IMR-90 (cell line): ENCODE measurements around the gene TULP4. TPM values are rescaled to one million over a fixed set of nuclear protein-coding genes. Genes with fewer than 3 reads are reported as not detected.

Experiments
- ATAC-seq: fragments of 200-7000 bp; cut with Tn5 transposase; 2 replicates; pipeline ENCODE4 v1.9.1; 2020; ENCODE audit warnings: low read depth, mild to moderate bottlenecking, moderate library complexity
- BruUV-seq: library from RNA; stranded (reverse); fragments of 400-500 nt; replicated peaks from 2 replicates; lab custom pipeline; 2021; lab: Mats Ljungman, UMichigan
- CTCF ChIA-PET: fragments of 300-600 bp; formaldehyde crosslinking; extraction: SDS; loops from one replicate; lab custom pipeline; 2021; ENCODE audit warnings: antibody characterized with exemption; lab: Yijun Ruan, JAX
- POLR2A ChIA-PET: fragments of 300-600 bp; sonication (Branson Sonifier 250); formaldehyde crosslinking; loops from one replicate; lab custom pipeline; 2022; ENCODE audit warnings: antibody characterized with exemption; ENCODE audit not compliant: unreplicated experiment; lab: Charles Lee
- DNase-seq: peaks from one replicate; pipeline ENCODE4 v3.0.0; 2013
- H2AFZ ChIP-seq: replicated peaks from 2 replicates; pipeline ENCODE3; 2013; ENCODE audit warnings: low read length, mild to moderate bottlenecking; ENCODE audit not compliant: poor library complexity
- H2AK5ac ChIP-seq: 2 replicates; pipeline ENCODE4 v1.6.1; 2013; ENCODE audit warnings: low read depth, low read length, inconsistent platforms
- H2AK9ac ChIP-seq: replicated peaks from 2 replicates; pipeline ENCODE3; 2013; ENCODE audit warnings: mild to moderate bottlenecking, low read depth, low read length, moderate library complexity; ENCODE audit not compliant: poor library complexity
- H2BK120ac ChIP-seq: 2 replicates; pipeline ENCODE4 v1.6.1; 2013; ENCODE audit warnings: low read depth, low read length, inconsistent platforms
- H2BK15ac ChIP-seq: 3 replicates; pipeline ENCODE4 v1.6.1; 2013; ENCODE audit warnings: low read depth, low read length, inconsistent platforms
- H2BK20ac ChIP-seq: 2 replicates; pipeline ENCODE4 v1.6.1; 2013; ENCODE audit warnings: low read depth, mild to moderate bottlenecking, inconsistent platforms, low read length, moderate library complexity
- H2BK5ac ChIP-seq: 2 replicates; pipeline ENCODE4 v1.6.1; 2013; ENCODE audit warnings: mild to moderate bottlenecking, low read depth, low read length, inconsistent platforms; ENCODE audit not compliant: poor library complexity, severe bottlenecking
- H3K14ac ChIP-seq: replicated peaks from 2 replicates; pipeline ENCODE4 v1.6.1; 2013; ENCODE audit warnings: low read depth, low read length, inconsistent platforms
- H3K18ac ChIP-seq: 2 replicates; pipeline ENCODE4 v1.6.1; 2013; ENCODE audit warnings: low read depth, low read length, control low read depth
- H3K23ac ChIP-seq: 2 replicates; pipeline ENCODE4 v1.6.1; 2013; ENCODE audit warnings: low read depth, low read length, inconsistent platforms
- H3K27ac ChIP-seq: 2 replicates; pipeline ENCODE4 v1.5.1; 2013; ENCODE audit warnings: mild to moderate bottlenecking, control low read depth, low read length; ENCODE audit not compliant: insufficient read depth
- H3K27me3 ChIP-seq: 2 replicates; pipeline ENCODE4 v1.6.1; 2013; ENCODE audit warnings: low read length; ENCODE audit not compliant: control insufficient read depth, insufficient read depth
- H3K36me3 ChIP-seq: 2 replicates; pipeline ENCODE4 v1.6.1; 2013; ENCODE audit warnings: low read length, mixed read lengths; ENCODE audit not compliant: control insufficient read depth, insufficient read depth
- H3K4ac ChIP-seq: 2 replicates; pipeline ENCODE4 v1.6.1; 2013; ENCODE audit warnings: low read depth, low read length, inconsistent platforms
- H3K4me1 ChIP-seq: 2 replicates; pipeline ENCODE4 v1.6.1; 2013; ENCODE audit warnings: low read length, mixed read lengths; ENCODE audit not compliant: control insufficient read depth, insufficient read depth
- H3K4me2 ChIP-seq: 2 replicates; pipeline ENCODE4 v1.6.1; 2013; ENCODE audit warnings: low read depth, mild to moderate bottlenecking, control low read depth, low read length, moderate library complexity
- H3K4me3 ChIP-seq: 2 replicates; pipeline ENCODE4 v1.5.1; 2013; ENCODE audit warnings: low read depth, mild to moderate bottlenecking, control low read depth, low read length, moderate library complexity; ENCODE audit not compliant: insufficient read depth
- H3K56ac ChIP-seq: 2 replicates; pipeline ENCODE4 v1.6.1; 2013; ENCODE audit warnings: low read length, inconsistent platforms; ENCODE audit not compliant: insufficient read depth; ENCODE audit errors: extremely low read depth
- H3K79me1 ChIP-seq, 2 experiments: 2 replicates each; pipeline ENCODE4 v1.6.1; 2013; ENCODE audit warnings: low read length in 2 of 2, inconsistent platforms in 1 of 2, low read depth in 1 of 2
- H3K9ac ChIP-seq: 2 replicates; pipeline ENCODE4 v1.6.1; 2013; ENCODE audit warnings: low read depth, low read length, control low read depth
- H3K9me1 ChIP-seq: 2 replicates; pipeline ENCODE4 v1.6.1; 2013; ENCODE audit warnings: low read length, inconsistent platforms; ENCODE audit not compliant: insufficient read depth
- H3K9me3 ChIP-seq: 2 replicates; pipeline ENCODE4 v1.6.1; 2013; ENCODE audit warnings: low read length; ENCODE audit not compliant: control insufficient read depth, insufficient read depth
- H4K20me1 ChIP-seq: 2 replicates; pipeline ENCODE4 v1.6.1; 2013; ENCODE audit warnings: low read length, inconsistent platforms; ENCODE audit not compliant: insufficient read depth
- H4K5ac ChIP-seq: 2 replicates; pipeline ENCODE4 v1.6.1; 2013; ENCODE audit warnings: mild to moderate bottlenecking, low read depth, low read length, control low read depth
- H4K8ac ChIP-seq, 2 experiments: 2 replicates each; pipeline ENCODE4 v1.6.1; 2013; ENCODE audit warnings: low read depth in 2 of 2, low read length in 2 of 2, control low read depth in 1 of 2, inconsistent platforms in 1 of 2
- H4K91ac ChIP-seq: 2 replicates; pipeline ENCODE4 v1.6.1; 2013; ENCODE audit warnings: low read depth, low read length, inconsistent platforms; ENCODE audit not compliant: insufficient read depth
- BHLHE40 ChIP-seq: fragments of 150-350 bp; IDR thresholded peaks from 2 replicates; pipeline ENCODE4 v1.6.1; 2016; ENCODE audit warnings: mild to moderate bottlenecking, low read depth, low read length
- CTCF ChIP-seq: conservative IDR thresholded peaks from 2 replicates; pipeline ENCODE4 v1.5.1; 2012; ENCODE audit warnings: mild to moderate bottlenecking, low read depth, low read length, improper control_type of control experiment
- MAFK ChIP-seq: IDR thresholded peaks from 2 replicates; pipeline ENCODE4 v1.6.1; 2012; ENCODE audit warnings: low read depth, low read length, improper control_type of control experiment
- MXI1 ChIP-seq: IDR thresholded peaks from 2 replicates; pipeline ENCODE4 v1.6.1; 2012; ENCODE audit warnings: low read depth, mild to moderate bottlenecking, low read length, moderate library complexity, borderline replicate concordance
- RAD21 ChIP-seq: IDR thresholded peaks from 2 replicates; pipeline ENCODE4 v1.6.1; 2012; ENCODE audit warnings: low read length, improper control_type of control experiment
- SMC3 ChIP-seq: fragments of 150-350 bp; IDR thresholded peaks from 2 replicates; pipeline ENCODE4 v1.6.1; 2016; ENCODE audit warnings: low read depth, mild to moderate bottlenecking, antibody characterized with exemption, low read length, moderate library complexity
- WGBS, 2 experiments: methylation state at CpG; one replicate each; pipeline versions ENCODE4 v1.1.5 to v1.1.7; 2013; ENCODE audit warnings: missing lambda C conversion rate in 2 of 2; ENCODE audit not compliant: insufficient read length in 1 of 2; ENCODE audit errors: extremely low coverage in 2 of 2; 5-methylcytosine and 5-hydroxymethylcytosine counted together
- dilution Hi-C: fragments of 300-500 bp; cut with HindIII; formaldehyde crosslinking; loops from one replicate; pipeline ENCODE4 v1.14.3; 2018; ENCODE audit warnings: low sequenced_read_pairs; ENCODE audit not compliant: unreplicated experiment
- in situ Hi-C: fragments of 300-500 bp; cut with MboI; formaldehyde crosslinking; loops from 3 replicates; pipeline ENCODE4 v1.14.3; 2019; ENCODE audit warnings: low sequenced_read_pairs, inconsistent platforms, mixed read lengths
- intact Hi-C: fragments of 100-400 bp; cut with micrococcal nuclease; formaldehyde crosslinking; loops from 2 replicates; pipeline ENCODE4 v1.10.0; 2022
- polyA plus RNA-seq, 3 experiments: library from polyadenylated mRNA; depleted of rRNA; stranded (reverse); fragments of >200 nt; gene quantifications; 2 replicates each; pipeline ENCODE4 v1.2.3, GENCODE V29; 2012; ENCODE audit warnings: low replicate concordance in 1 of 3
- total RNA-seq: library from RNA; depleted of rRNA; stranded (reverse); fragments of >200 nt; gene quantifications from 2 replicates; pipeline ENCODE4 v1.2.3, GENCODE V29; 2012
- TF ChIP-seq, protein P1 (sequence below): fragments of 150-350 bp; IDR thresholded peaks from 2 replicates; pipeline ENCODE4 v1.6.1; 2016; ENCODE audit warnings: low read depth, mild to moderate bottlenecking, low read length, moderate library complexity, borderline replicate concordance

Gene TULP4
- total and polyA plus RNA-seq, 2 of the 4 experiments (the other 2 are of a cell fraction), result 8.1 to 30.6 TPM

DNA sequence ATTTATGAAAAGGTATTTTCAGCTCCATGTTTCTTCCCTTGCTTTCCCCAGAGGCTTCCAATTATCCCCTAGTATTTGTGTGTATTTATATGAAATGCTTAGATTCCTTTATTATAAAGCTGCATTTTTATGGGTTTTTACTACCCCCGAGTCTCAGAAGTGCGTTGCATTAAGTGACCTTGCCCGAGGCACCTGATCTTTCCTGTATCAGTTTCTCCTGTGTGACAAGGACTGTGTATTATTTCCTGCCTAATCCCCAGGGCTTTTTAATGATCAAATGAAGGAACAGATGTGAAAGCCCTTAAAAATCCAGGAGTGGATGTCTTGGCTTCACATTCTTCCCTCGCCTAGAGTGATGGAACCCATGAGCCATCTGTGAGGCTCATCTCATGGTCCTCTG lies 118.8 kb downstream of the TULP4 start:
- ChIA-PET CTCF (no interaction called here), POLR2A (no interaction called here)
- H2AFZ ChIP-seq, result no peak overlapping the region
- no peak overlapping the region for H4K91ac ChIP-seq
- H3K14ac ChIP-seq, result no peak overlapping the region
- H4K8ac ChIP-seq, result no peak overlapping the region
- BruUV-seq, result no TSS peak
- H3K36me3 ChIP-seq, result peaks cover 10% of the 10 kb centered on the region
- no peak overlapping the region for H2AK9ac ChIP-seq
- no peak overlapping the region for H3K27ac ChIP-seq
- no peaks in the 10 kb centered on the region; the same call in 1 of the 2 replicates for H3K4me1 ChIP-seq
- no peak for TF ChIP-seq BHLHE40
- no peak for TF ChIP-seq SMC3
- TF ChIP-seq MAFK, result no peak
- TF ChIP-seq MXI1, result no peak
- no peak for TF ChIP-seq CTCF
- TF ChIP-seq, protein P1, sequence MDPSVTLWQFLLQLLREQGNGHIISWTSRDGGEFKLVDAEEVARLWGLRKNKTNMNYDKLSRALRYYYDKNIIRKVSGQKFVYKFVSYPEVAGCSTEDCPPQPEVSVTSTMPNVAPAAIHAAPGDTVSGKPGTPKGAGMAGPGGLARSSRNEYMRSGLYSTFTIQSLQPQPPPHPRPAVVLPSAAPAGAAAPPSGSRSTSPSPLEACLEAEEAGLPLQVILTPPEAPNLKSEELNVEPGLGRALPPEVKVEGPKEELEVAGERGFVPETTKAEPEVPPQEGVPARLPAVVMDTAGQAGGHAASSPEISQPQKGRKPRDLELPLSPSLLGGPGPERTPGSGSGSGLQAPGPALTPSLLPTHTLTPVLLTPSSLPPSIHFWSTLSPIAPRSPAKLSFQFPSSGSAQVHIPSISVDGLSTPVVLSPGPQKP, result no peak
- TF ChIP-seq RAD21, result no peak
- no peak overlapping the region for H3K18ac ChIP-seq
- H2BK15ac ChIP-seq, result no peak overlapping the region
- H3K9me1 ChIP-seq, result peaks cover 13% of the 10 kb centered on the region; the same call in 1 of the 2 replicates
- no peak overlapping the region for H3K56ac ChIP-seq
- H4K20me1 ChIP-seq, result no peaks in the 10 kb centered on the region
- no peak overlapping the region for H3K4me3 ChIP-seq
- WGBS, 2 experiments, result 100% methylated on average over 1 of the region's 4 CpGs; no CpG with 5 or more reads in 1 of the 2 experiments
- H4K5ac ChIP-seq, result no peak overlapping the region
- no peaks in the 10 kb centered on the region for H3K9me3 ChIP-seq
- no peak overlapping the region for H2BK120ac ChIP-seq
- intact Hi-C loops, result no loop called here
- H3K79me1 ChIP-seq, result no peaks in the 10 kb centered on the region; a peak in 1 of 4 replicates
- in situ Hi-C loops, result no loop called here
- dilution Hi-C loops, result no loop called here
- H2BK5ac ChIP-seq, result no peak overlapping the region
- no peak overlapping the region for H2BK20ac ChIP-seq
- H3K4ac ChIP-seq, result no peak overlapping the region
- DNase-seq (no peak), ATAC-seq (no peak)
- no peaks in the 10 kb centered on the region for H3K27me3 ChIP-seq
- H3K23ac ChIP-seq, result no peak overlapping the region
- no peak overlapping the region for H3K9ac ChIP-seq
- H2AK5ac ChIP-seq, result no peak overlapping the region
- no peak overlapping the region for H3K4me2 ChIP-seq
